GM06990 (cell line): ENCODE results near the gene SCAMP2.

Experiments used
- DNase-seq: peaks from one replicate; pipeline ENCODE4 v3.0.0-alpha.2; 2011; ENCODE audit not compliant: insufficient read length; ENCODE audit errors: extremely low read depth
- H3K27me3 ChIP-seq: replicated peaks from 2 replicates; pipeline ENCODE4 v1.6.0; 2011; ENCODE audit warnings: low read length; ENCODE audit not compliant: control insufficient read depth, insufficient read depth
- H3K36me3 ChIP-seq: 2 replicates; pipeline ENCODE4 v1.5.1; 2011; ENCODE audit warnings: low read length; ENCODE audit not compliant: control insufficient read depth, insufficient read depth
- H3K4me3 ChIP-seq: replicated peaks from 2 replicates; pipeline ENCODE4 v1.5.1; 2011; ENCODE audit warnings: low read depth, mild to moderate bottlenecking, control low read depth, low read length
- CTCF ChIP-seq: IDR thresholded peaks from 2 replicates; pipeline ENCODE4 v1.5.1; 2011; ENCODE audit warnings: low read length, control low read depth, mild to moderate bottlenecking, inconsistent platforms; ENCODE audit not compliant: insufficient read depth, poor library complexity, severe bottlenecking

SCAMP2 gene

GRCh38 chr15:74804935-74805334 is 68.2 kb downstream of the SCAMP2 start:
- DNase-seq = no peak
- Histone ChIP-seq H3K27me3 (no peaks in the 10 kb centered on the region), H3K4me3 (no peak overlapping the region), H3K36me3 (peaks cover 44% of the 10 kb centered on the region)
- no peak for TF ChIP-seq CTCF

GRCh38 chr15:74802862-74803447 is 70.2 kb downstream of the SCAMP2 start:
- H3K4me3 ChIP-seq = no peak overlapping the region
- peaks cover 61% of the 10 kb centered on the region for H3K36me3 ChIP-seq
- no peaks in the 10 kb centered on the region for H3K27me3 ChIP-seq
- no peak for DNase-seq
- no peak for TF ChIP-seq CTCF

- DNase-seq = no peak
- no peak overlapping the region for H3K4me3 ChIP-seq
- H3K36me3 ChIP-seq = peaks cover 62% of the 10 kb centered on the region
- TF ChIP-seq CTCF = no peak
- H3K27me3 ChIP-seq = no peaks in the 10 kb centered on the region
Observed at GRCh38 chr15:74802290-74802689, 70.9 kb downstream of the SCAMP2 start.

GRCh38 chr15:74801311-74801997 is 71.7 kb downstream of the SCAMP2 start:
- Histone ChIP-seq H3K27me3 (no peaks in the 10 kb centered on the region), H3K36me3 (peaks cover 62% of the 10 kb centered on the region), H3K4me3 (no peak overlapping the region)
- no peak for DNase-seq
- TF ChIP-seq CTCF = no peak

GRCh38 chr15:74800559-74801094 is 72.5 kb downstream of the SCAMP2 start:
- no peak for DNase-seq
- no peak for TF ChIP-seq CTCF
- no peak overlapping the region for H3K4me3 ChIP-seq
- H3K36me3 ChIP-seq = peaks cover 62% of the 10 kb centered on the region
- no peaks in the 10 kb centered on the region for H3K27me3 ChIP-seq
